Caki2 (cell line): ENCODE measurements around the gene TLX2. TPM values are rescaled to one million over a fixed set of nuclear protein-coding genes. Genes with fewer than 3 reads are reported as not detected.

Source experiments
- DNase-seq: peaks from one replicate; pipeline ENCODE4 v3.0.0-alpha.2; 2015; ENCODE audit warnings: low read depth
- in situ Hi-C: cut with HindIII; loops from 2 replicates; pipeline ENCODE4 v1.10.0; 2016; ENCODE audit warnings: low sequenced_read_pairs, low pct_unique_long_range_greater_than_20kb, mixed read lengths
- total RNA-seq: library from RNA; depleted of rRNA; stranded (reverse); fragments of >200 nt; shearing (Covaris generic); gene quantifications from 2 replicates; pipeline ENCODE4 v1.2.3, GENCODE V29; 2014; ENCODE audit warnings: low replicate concordance

The TLX2 gene
- total RNA-seq, 1 experiment from 2014 or later = not detected

GRCh38 chr2:74491648-74492544 lies 22.4 kb upstream of the TLX2 start:
- in situ Hi-C loops = no loop called here
- DNase-seq = no peak

GRCh38 chr2:74493546-74493945 lies 20.7 kb upstream of the TLX2 start:
- in situ Hi-C loops = no loop called here
- DNase-seq = no peak

- in situ Hi-C loops = no loop called here
- no peak for DNase-seq
Observed at GRCh38 chr2:74495440-74495839, 18.8 kb upstream of the TLX2 start.

- no peak for DNase-seq
- in situ Hi-C loops = no loop called here
Observed at GRCh38 chr2:74496997-74497776, 17.1 kb upstream of the TLX2 start.

- no peak for DNase-seq
- in situ Hi-C loops = no loop called here
Observed at GRCh38 chr2:74497777-74498499, 16.3 kb upstream of the TLX2 start.

GRCh38 chr2:74498500-74499266 lies 15.6 kb upstream of the TLX2 start:
- DNase-seq = no peak
- in situ Hi-C loops = no loop called here

GRCh38 chr2:74499267-74499939 lies 14.8 kb upstream of the TLX2 start, which contains the start of gene LBX2:
Gene LBX2 (minus strand): TSS chr2:74499603. CDS start chr2:74499537, 66 bp downstream.
- DNase-seq = no peak
- in situ Hi-C loops = no loop called here

GRCh38 chr2:74499940-74500577 lies 14.2 kb upstream of the TLX2 start:
- in situ Hi-C loops = no loop called here
- DNase-seq = no peak

DNA sequence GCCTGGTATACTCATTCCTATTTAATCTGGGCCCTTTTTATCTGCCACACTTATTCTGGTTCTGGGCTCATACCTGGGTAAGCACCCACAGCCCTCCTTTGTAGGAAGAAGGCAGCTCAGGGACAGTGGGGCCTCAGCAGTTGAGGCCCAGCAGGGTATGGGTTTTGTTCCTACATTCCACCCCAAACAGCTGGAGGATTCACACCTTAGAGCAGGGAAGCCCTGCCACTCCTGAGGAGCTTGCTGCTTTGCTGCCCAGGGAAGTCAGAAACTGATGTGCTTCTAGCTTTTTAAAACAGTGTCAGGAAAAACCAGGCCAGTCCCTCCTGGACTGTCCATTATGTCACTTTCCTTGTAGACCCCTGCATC lies 13.7 kb upstream of the TLX2 start:
- in situ Hi-C loops = no loop called here
- DNase-seq = no peak

GRCh38 chr2:74501335-74502071 lies 12.7 kb upstream of the TLX2 start:
- no peak for DNase-seq
- in situ Hi-C loops = no loop called here

DNA sequence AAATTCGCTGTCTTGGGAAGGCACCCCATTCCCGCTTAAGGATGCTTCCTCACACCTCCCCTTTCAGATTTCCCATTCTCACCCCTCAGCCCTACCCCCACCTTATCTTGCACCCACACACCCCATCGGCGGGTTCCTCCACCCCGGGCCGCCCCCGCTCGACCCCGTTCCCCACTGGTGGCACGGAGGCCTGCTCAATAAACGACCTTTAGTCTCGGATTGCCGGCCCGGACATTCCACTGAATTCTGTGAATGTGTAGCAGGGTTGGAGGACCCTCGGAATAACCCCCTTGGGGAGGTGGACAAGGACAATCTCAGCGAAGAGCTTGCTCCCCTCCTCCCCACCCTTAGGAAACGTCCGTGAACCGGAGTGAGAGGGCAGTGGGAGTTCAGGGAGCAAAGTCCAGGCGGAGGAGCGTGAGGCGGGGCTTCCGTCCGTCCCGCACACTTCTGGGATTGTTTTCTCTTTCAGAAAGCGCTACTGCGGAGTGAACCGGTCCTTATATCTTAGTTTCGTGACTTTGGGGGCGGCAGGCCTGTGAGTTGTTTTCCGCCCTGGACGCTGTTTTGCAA lies 12.0 kb upstream of the TLX2 start:
- in situ Hi-C loops = no loop called here

DNA sequence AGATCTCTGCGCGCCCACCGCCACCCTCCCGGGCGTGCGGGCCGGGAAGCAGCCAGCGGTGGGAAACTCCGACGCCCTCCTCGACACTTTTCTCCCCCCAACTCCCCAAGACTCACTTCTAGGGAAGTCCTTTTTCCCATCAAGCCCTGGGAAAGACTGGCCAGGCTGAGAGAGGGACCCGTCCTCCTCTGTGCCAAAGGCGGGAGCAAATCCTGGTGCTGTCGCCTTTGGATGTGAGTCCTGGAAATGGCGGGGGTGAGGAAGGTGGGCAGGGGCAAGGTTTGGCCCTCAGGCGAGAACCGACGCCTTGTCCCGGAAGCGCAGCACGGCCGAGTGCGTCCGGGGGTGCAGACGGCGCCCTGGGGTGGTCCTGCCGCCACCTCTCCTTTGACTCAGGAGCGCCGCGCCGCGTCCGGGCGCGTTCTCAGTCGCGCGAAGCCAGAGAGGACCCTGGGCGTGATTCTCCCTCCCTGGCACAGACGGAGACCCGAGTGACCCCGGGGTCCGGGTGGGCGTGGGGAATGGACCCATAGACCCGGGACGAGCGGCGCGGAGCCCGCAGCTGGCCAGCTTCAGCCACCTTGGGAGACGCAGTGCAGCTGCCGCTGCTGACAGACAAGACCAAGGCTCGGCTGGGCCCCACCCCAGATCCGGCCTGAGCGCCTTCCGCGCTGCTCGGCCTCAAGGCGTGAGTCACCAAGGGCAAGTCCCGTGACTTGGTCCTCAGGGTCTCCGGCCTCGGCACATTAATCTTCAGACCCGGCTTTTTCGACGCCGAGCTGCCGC lies 11.3 kb upstream of the TLX2 start:
- DNase-seq = peak; percentile 78
- in situ Hi-C loops = no loop called here

More for the DNA sequence above, 12.0 kb upstream of the TLX2 start:
- DNase-seq = no peak

DNA sequence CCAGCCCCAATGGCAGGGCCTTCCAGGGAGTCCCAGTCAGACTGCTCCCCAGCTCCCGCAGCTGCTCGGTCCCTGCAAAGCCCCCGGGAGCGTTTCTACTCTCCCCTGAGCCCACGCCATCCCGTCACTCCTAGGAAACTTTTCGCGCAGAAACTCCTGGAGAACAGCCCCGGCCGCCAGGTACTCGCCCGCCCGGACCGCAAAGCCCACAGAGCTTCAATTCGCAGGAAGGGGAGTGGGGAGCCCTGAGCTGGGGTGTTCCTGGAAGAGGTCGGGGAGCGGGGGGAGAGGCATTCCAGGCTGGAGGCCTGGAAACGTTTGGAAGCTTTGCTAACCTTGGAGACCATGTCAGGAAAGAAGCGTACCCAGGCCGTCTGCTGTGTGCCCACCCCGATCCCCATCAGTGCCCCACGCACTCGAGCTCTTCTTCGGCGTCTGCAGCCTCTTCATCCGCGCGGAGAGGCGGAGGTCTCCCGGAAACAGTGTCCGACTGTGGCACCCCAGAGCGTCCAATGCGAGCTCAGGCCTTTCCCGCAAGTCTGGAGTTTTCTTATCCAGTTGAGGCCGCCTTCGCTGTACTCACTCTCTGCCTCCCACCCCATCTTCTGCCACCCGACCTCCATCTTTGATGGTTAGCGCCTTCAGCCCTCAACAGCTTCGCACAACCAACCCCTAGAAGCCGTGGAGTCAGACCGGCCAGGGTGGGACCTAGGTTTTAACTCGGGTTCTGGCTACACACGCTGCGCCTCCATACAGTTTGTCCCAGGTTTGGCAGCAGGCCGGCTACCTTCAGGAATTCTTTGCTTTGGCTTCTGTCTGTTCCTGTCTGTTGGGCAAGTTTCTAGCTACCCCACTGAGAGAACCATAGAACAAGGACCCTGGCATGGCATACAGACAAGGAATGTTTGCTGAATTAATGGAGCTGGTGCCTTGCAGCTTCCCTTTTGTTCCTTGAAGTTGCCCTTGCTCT lies 10.5 kb upstream of the TLX2 start:
- DNase-seq = no peak

GRCh38 chr2:74504591-74504990 lies 9.7 kb upstream of the TLX2 start:
- in situ Hi-C loops = no loop called here
- DNase-seq = no peak

More for the DNA sequence above, 10.5 kb upstream of the TLX2 start:
- in situ Hi-C loops = no loop called here
